HG03558 (cell line): ENCODE measurements around the gene PEX11A.

Experiments used
- ATAC-seq: cut with Tn5 transposase; IDR thresholded peaks from one replicate; pipeline ENCODE4 v1.9.1; 2021; ENCODE audit warnings: moderate number of reproducible peaks; ENCODE audit not compliant: unreplicated experiment; ENCODE audit errors: extremely low read depth

The PEX11A gene

DNA sequence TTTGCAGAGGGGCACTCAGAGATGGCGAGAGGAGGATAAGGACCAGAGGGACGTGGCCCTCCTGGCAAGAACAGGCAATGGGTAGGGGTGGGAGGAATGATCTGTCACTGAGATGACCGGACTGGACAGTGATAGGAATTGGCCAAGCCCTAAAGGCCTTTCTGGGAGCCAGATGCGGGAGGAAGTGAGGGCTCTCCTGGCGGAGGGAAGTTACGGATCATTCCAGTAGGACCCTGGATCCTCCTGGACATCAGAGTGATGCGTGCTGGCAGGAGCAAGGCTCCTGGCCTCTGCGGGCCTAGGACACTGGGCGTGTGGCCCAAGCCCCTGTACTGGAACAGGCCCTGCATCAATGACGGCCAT, 58.7 kb downstream of the PEX11A start:
- ATAC-seq, result no peak
